ENCODE data around the gene AMOT.
"Not testable (repeated sequence)": the region's sequence is repeated elsewhere in the genome, so short reads cannot be mapped to it uniquely, and the experiment has no call there.

Gene AMOT, protein sequence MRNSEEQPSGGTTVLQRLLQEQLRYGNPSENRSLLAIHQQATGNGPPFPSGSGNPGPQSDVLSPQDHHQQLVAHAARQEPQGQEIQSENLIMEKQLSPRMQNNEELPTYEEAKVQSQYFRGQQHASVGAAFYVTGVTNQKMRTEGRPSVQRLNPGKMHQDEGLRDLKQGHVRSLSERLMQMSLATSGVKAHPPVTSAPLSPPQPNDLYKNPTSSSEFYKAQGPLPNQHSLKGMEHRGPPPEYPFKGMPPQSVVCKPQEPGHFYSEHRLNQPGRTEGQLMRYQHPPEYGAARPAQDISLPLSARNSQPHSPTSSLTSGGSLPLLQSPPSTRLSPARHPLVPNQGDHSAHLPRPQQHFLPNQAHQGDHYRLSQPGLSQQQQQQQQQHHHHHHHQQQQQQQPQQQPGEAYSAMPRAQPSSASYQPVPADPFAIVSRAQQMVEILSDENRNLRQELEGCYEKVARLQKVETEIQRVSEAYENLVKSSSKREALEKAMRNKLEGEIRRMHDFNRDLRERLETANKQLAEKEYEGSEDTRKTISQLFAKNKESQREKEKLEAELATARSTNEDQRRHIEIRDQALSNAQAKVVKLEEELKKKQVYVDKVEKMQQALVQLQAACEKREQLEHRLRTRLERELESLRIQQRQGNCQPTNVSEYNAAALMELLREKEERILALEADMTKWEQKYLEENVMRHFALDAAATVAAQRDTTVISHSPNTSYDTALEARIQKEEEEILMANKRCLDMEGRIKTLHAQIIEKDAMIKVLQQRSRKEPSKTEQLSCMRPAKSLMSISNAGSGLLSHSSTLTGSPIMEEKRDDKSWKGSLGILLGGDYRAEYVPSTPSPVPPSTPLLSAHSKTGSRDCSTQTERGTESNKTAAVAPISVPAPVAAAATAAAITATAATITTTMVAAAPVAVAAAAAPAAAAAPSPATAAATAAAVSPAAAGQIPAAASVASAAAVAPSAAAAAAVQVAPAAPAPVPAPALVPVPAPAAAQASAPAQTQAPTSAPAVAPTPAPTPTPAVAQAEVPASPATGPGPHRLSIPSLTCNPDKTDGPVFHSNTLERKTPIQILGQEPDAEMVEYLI

GRCh38 chrX:112840382-112841113 is at the start of gene AMOT:
TSS of gene AMOT (minus strand) at chrX:112840831. CDS start at chrX:112823126, 17,705 bp downstream.
- DNase-seq, result peak in 55 of 56 donors; percentile 5 to 82 (median 61)

GRCh38 chrX:112889400-112889799 is 48.8 kb upstream of the AMOT start:
- no peak for DNase-seq

- DNase-seq, result no peak
Measured at GRCh38 chrX:112888916-112889315, 48.3 kb upstream of the AMOT start.

DNA sequence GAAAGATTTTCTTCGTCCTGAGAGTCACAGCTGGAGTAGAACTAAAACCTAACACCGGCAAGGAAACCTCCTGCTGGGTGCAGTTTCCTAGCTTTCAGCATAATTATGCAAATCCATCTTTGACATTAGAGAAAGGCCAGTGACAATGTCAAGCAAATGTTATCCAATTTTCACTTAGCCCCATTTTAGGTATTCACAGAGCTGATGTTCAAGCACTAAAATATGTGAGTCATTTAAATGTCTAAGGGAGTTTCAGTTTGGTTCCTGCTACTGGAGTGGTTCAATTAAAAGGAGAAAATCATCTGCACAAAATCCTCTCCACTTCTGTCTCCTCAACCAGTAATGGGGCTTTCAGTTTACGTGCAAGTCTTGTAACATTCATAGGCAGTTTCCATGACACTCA is 37.1 kb upstream of the AMOT start:
- no peak for DNase-seq

- DNase-seq, result no peak
Measured at GRCh38 chrX:112874614-112875013, 34.0 kb upstream of the AMOT start.

GRCh38 chrX:112874175-112874574 is 33.5 kb upstream of the AMOT start:
- no peak for DNase-seq

DNA sequence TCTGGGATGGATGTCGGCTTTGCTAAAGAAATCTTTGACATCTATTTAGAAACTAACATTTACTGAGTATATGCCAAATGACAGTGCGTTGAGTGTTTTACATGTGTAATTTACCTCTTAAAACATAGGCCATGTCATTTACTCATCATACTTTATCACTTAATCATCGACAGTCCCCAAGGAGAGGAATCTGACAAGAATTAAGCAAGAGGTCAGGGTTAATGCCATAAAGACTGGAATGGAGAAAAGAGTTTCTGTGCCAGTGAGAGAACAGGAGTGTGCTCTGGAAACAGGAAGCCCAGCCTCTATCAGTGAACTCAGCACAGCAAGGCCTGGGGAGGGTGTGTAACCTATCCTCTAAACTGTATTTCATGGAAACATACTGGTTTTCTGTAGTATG is 28.0 kb upstream of the AMOT start:
- no peak for DNase-seq

- DNase-seq, result no peak
Measured at GRCh38 chrX:112867570-112867969, 26.9 kb upstream of the AMOT start.

- no peak for DNase-seq
Measured at GRCh38 chrX:112866175-112866574, 25.5 kb upstream of the AMOT start.

- no peak for DNase-seq
Measured at GRCh38 chrX:112865464-112866025, 24.9 kb upstream of the AMOT start.

- DNase-seq, result no peak
Measured at GRCh38 chrX:112863850-112864249, 23.2 kb upstream of the AMOT start.

DNA sequence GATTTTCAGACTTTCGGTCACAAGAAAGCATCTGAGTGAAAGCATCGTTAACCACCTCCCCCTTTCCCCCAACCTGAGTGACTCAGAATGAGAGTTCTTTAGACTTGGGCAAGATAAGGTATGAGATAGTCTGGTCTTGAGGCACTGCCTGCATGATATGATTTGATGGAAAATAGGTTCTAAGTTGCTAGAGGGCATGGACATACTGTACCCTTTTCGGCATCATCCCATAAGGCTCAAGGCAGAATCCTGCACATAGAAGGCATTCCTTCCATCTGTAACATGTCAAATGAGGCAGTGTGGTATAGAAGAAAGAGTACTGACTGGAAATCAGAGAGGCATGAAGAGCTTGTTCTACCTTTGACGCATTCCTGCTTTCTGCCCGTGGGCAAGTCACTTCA is 16.8 kb upstream of the AMOT start:
- DNase-seq, result no peak

- DNase-seq, result not testable (repeated sequence)
Measured at GRCh38 chrX:112854901-112855300, 14.3 kb upstream of the AMOT start.

- DNase-seq, result no peak
Measured at GRCh38 chrX:112852851-112853250, 12.2 kb upstream of the AMOT start.

DNA sequence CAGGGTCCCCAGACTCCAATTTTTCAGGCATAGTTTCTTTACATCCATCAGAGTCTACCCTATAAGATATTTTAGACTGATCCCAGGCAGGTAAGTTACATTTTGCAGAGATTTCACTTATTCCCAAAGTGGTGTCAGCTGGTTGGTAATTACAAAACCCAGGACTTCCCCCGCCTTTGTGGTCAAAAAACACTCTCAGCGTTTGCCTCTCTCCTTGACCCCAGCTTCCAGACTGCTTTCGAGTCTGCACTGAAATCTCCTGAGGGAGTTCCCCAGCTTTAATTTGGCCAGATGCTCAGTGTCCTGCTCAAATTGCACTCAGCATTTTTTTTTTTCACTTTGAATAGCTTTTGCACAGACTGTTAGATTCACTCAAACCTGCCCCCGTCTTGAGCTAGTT is 11.2 kb upstream of the AMOT start:
- DNase-seq, result peak in 1 of 56 donors; percentile 0

DNA sequence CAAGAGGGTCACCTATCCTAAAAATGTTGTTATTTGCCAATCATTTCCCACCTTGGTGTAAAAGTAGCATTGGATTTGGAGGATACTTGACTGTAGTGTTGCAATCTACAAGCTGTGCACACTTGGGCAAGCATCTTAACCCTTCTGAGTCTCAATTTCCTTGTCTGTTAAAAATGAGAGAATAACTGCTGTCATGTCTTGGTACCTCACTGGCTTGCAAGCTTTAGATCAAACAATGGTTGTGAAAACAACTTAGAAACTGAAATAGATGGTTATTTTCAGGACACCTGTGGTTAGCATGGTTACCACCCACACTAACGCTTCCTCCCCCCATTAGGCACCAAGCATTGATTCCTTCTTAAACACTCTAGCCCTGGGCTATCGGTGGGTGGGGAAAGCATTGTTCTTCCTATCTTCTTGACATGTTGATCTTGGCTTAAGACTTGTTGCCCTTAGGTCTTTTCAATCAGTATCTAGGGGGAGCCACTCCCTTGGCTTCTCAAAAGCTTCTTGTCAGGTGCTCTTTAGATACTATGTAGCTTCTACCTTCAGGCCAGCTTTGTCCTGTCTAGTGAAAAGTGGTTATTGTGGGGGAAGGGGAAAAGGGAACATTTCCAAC is 10.6 kb upstream of the AMOT start:
- DNase-seq, result no peak

DNA sequence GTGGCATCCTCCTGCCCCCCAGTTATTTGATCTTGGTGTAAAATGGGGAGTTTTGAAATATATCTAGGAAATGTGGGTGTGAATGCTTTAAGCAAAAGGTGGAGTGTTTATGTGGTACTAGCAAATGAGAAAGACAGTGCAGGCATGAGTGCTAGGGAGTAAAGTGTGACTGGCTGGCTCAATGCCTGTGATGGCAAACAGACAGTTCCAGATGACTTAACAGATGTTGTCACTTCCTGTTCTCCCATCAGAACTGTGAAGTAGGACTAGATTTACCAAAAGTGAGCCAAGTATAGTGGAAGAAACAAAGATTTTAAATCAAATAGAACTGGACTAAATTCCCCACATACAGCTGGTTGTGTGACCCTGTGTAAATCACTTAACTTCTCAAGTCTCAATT is 8.4 kb upstream of the AMOT start:
- DNase-seq, result no peak

- no peak for DNase-seq
Measured at GRCh38 chrX:112846782-112847181, 6.2 kb upstream of the AMOT start.

DNA sequence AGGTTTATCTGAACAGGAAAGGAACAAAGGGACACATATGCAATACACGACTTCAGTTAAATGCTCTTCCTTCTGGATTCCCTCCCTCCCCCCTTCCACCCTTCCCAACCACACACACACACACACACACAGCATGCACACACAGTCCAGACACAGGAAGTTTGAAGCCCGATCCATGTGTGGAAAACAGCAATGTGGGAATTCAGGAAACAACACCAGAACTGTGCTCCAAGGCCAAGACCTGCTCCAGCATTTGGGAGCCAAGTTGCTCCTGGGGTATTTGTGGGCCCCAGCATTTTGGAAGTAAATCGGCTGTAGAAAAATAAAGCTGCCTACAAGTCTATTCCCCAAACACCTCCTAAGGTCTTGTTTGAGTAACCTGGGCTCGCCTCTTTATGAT is 5.6 kb upstream of the AMOT start:
- DNase-seq, result no peak

GRCh38 chrX:112844250-112844649 is 3.6 kb upstream of the AMOT start:
- no peak for DNase-seq

- no peak for DNase-seq
Measured at GRCh38 chrX:112841820-112842157, 1.2 kb upstream of the AMOT start.

Measured in amygdala (tissue), 56 donors.